Caco-2 (cell line): ENCODE data around the gene ARHGAP18. TPM values are rescaled to one million over a fixed set of nuclear protein-coding genes. Genes with fewer than 3 reads are reported as not detected.

Experiments
- BruUV-seq: library from RNA; stranded (reverse); fragments of 400-500 nt; replicated peaks from 2 replicates; lab custom pipeline; 2021; lab: Mats Ljungman, UMichigan
- CTCF ChIA-PET: fragments of 300-600 bp; sonication (Branson Sonifier 250); formaldehyde crosslinking; loops from one replicate; lab custom pipeline; 2022; ENCODE audit warnings: antibody characterized with exemption; lab: Charles Lee
- POLR2A ChIA-PET: fragments of 300-600 bp; sonication (Branson Sonifier 250); formaldehyde crosslinking; loops from one replicate; lab custom pipeline; 2022; ENCODE audit warnings: antibody characterized with exemption; lab: Charles Lee
- DNase-seq, 2 experiments: peaks; one replicate each; pipeline versions ENCODE4 v3.0.0 to v3.0.0-alpha.2; 2020 to 2022
- H3K27me3 ChIP-seq: replicated peaks from 2 replicates; pipeline ENCODE4 v1.6.0; 2011; ENCODE audit warnings: low read length; ENCODE audit not compliant: control insufficient read depth, insufficient read depth
- H3K36me3 ChIP-seq: 2 replicates; pipeline ENCODE4 v1.5.1; 2011; ENCODE audit warnings: low read length; ENCODE audit not compliant: control insufficient read depth, insufficient read depth
- H3K4me1 ChIP-seq: fragments of 250-450 bp; sonication (Bioruptor Pico); 2 replicates; pipeline ENCODE4 v1.5.1; 2020; ENCODE audit warnings: mild to moderate bottlenecking
- H3K4me3 ChIP-seq: 2 replicates; pipeline ENCODE4 v1.5.1; 2011; ENCODE audit warnings: low read depth, mild to moderate bottlenecking, control low read depth, low read length
- H3K9me3 ChIP-seq: fragments of 250-450 bp; sonication (Bioruptor Pico); 2 replicates; pipeline ENCODE4 v1.5.1; 2020; ENCODE audit warnings: mild to moderate bottlenecking, moderate library complexity
- H3K27ac Mint-ChIP-seq: one replicate; pipeline ENCODE4 v1.8.0; 2022; ENCODE audit warnings: mixed read lengths; ENCODE audit not compliant: unreplicated experiment
- H3K27me3 Mint-ChIP-seq: one replicate; pipeline ENCODE4 v1.8.0; 2022; ENCODE audit warnings: mixed read lengths; ENCODE audit not compliant: insufficient read depth, unreplicated experiment
- H3K36me3 Mint-ChIP-seq: one replicate; pipeline ENCODE4 v1.8.0; 2022; ENCODE audit warnings: mild to moderate bottlenecking, mixed read lengths; ENCODE audit not compliant: insufficient read depth, unreplicated experiment
- H3K4me1 Mint-ChIP-seq: one replicate; pipeline ENCODE4 v1.8.0; 2022; ENCODE audit warnings: low read depth, mixed read lengths; ENCODE audit not compliant: unreplicated experiment
- H3K4me3 Mint-ChIP-seq: one replicate; pipeline ENCODE4 v1.8.0; 2022; ENCODE audit warnings: mild to moderate bottlenecking, moderate library complexity, mixed read lengths; ENCODE audit not compliant: unreplicated experiment
- H3K9me3 Mint-ChIP-seq: one replicate; pipeline ENCODE4 v1.8.0; 2022; ENCODE audit warnings: mixed read lengths; ENCODE audit not compliant: unreplicated experiment
- CTCF ChIP-seq, 2 experiments: fragments of 200-600 bp in 1 of 2; IDR thresholded peaks; 1 replicate in 1 of 2; 2 replicates in 1 of 2; pipeline versions ENCODE4 v1.5.1 to v1.8.0; 2011 to 2022; ENCODE audit warnings: antibody characterized with exemption in 1 of 2, control low read depth in 1 of 2, inconsistent platforms in 1 of 2, low read depth in 1 of 2, low read length in 1 of 2, mild to moderate bottlenecking in 1 of 2, moderate library complexity in 1 of 2; ENCODE audit not compliant: insufficient read depth in 1 of 2, severe bottlenecking in 1 of 2, unreplicated experiment in 1 of 2
- intact Hi-C: fragments of 100-400 bp; cut with micrococcal nuclease; formaldehyde crosslinking; loops from one replicate; pipeline ENCODE4 v1.10.0; 2022; ENCODE audit not compliant: unreplicated experiment
- total RNA-seq: library from RNA; stranded (reverse); gene quantifications from 2 replicates; pipeline ENCODE4 v1.2.3, GENCODE V29; 2022

Gene ARHGAP18
- total RNA-seq, 1 experiment from 2014 or later: 15.0 TPM

- Histone ChIP-seq H3K4me3 (no peak overlapping the region), H3K9me3 (no peaks in the 10 kb centered on the region), H3K36me3 (no peaks in the 10 kb centered on the region), H3K4me1 (peaks cover 19% of the 10 kb centered on the region), H3K27me3 (no peaks in the 10 kb centered on the region)
- no peak overlapping the region for H3K27ac Mint-ChIP-seq
- BruUV-seq: no TSS peak
- H3K9me3 Mint-ChIP-seq: peaks cover 6% of the 10 kb centered on the region
- ChIA-PET CTCF (no interaction called here), POLR2A (no interaction called here)
- peaks cover 46% of the 10 kb centered on the region for H3K4me1 Mint-ChIP-seq
- H3K36me3 Mint-ChIP-seq: peaks cover 5% of the 10 kb centered on the region
- DNase-seq: no peak
- TF ChIP-seq CTCF (IDR thresholded peaks at IDR 0.05; ENCODE audit: insufficient read depth in 1 of 2, low read depth in 1 of 2, low read length in 1 of 2, severe bottlenecking in 1 of 2, unreplicated experiment in 1 of 2): no peak
- intact Hi-C loops: no loop called here
- H3K27me3 Mint-ChIP-seq: no peaks in the 10 kb centered on the region
- no peak overlapping the region for H3K4me3 Mint-ChIP-seq
Observed at GRCh38 chr6:129657483-129657882, 52.5 kb downstream of the ARHGAP18 start.

- H3K4me1 ChIP-seq: peaks cover 28% of the 10 kb centered on the region
- Mint-ChIP-seq H3K27me3 (no peaks in the 10 kb centered on the region), H3K9me3 (peaks cover 2% of the 10 kb centered on the region), H3K36me3 (peaks cover 4% of the 10 kb centered on the region), H3K4me1 (peaks cover 47% of the 10 kb centered on the region), H3K4me3 (no peak overlapping the region), H3K27ac (peak overlapping the region; percentile 5)
- no peak for DNase-seq
- no peak overlapping the region for H3K4me3 ChIP-seq
- no peaks in the 10 kb centered on the region for H3K9me3 ChIP-seq
- H3K27me3 ChIP-seq: no peaks in the 10 kb centered on the region
- ChIA-PET CTCF (no interaction called here), POLR2A (no interaction called here)
- no peak for TF ChIP-seq CTCF (IDR thresholded peaks at IDR 0.05; ENCODE audit: insufficient read depth in 1 of 2, low read depth in 1 of 2, low read length in 1 of 2, severe bottlenecking in 1 of 2, unreplicated experiment in 1 of 2)
- H3K36me3 ChIP-seq: no peaks in the 10 kb centered on the region
- BruUV-seq: no TSS peak
- intact Hi-C loops: no loop called here
Observed at GRCh38 chr6:129655334-129655733, 54.6 kb downstream of the ARHGAP18 start.

- Histone ChIP-seq H3K9me3 (no peaks in the 10 kb centered on the region), H3K36me3 (no peaks in the 10 kb centered on the region), H3K4me3 (no peak overlapping the region), H3K4me1 (peaks cover 20% of the 10 kb centered on the region), H3K27me3 (no peaks in the 10 kb centered on the region)
- intact Hi-C loops: no loop called here
- Mint-ChIP-seq H3K27ac (peak overlapping the region; percentile 32), H3K4me3 (no peak overlapping the region), H3K4me1 (peaks cover 38% of the 10 kb centered on the region), H3K36me3 (peaks cover 4% of the 10 kb centered on the region), H3K9me3 (no peaks in the 10 kb centered on the region), H3K27me3 (no peaks in the 10 kb centered on the region)
- ChIA-PET POLR2A (no interaction called here), CTCF (no interaction called here)
- DNase-seq: no peak
- no TSS peak for BruUV-seq
- no peak for TF ChIP-seq CTCF (IDR thresholded peaks at IDR 0.05; ENCODE audit: insufficient read depth in 1 of 2, low read depth in 1 of 2, low read length in 1 of 2, severe bottlenecking in 1 of 2, unreplicated experiment in 1 of 2)
Observed at GRCh38 chr6:129653746-129654145, 56.2 kb downstream of the ARHGAP18 start.
